NCI-H1048 (cell line): ENCODE results near the gene SWI5.
"Not testable (repeated sequence)": the region's sequence is repeated elsewhere in the genome, so short reads cannot be mapped to it uniquely, and the experiment has no call there.

Experiments
- DNase-seq: peaks from one replicate; lab custom pipeline; 2025; lab: John Stamatoyannopoulos, UW

Gene SWI5

DNA sequence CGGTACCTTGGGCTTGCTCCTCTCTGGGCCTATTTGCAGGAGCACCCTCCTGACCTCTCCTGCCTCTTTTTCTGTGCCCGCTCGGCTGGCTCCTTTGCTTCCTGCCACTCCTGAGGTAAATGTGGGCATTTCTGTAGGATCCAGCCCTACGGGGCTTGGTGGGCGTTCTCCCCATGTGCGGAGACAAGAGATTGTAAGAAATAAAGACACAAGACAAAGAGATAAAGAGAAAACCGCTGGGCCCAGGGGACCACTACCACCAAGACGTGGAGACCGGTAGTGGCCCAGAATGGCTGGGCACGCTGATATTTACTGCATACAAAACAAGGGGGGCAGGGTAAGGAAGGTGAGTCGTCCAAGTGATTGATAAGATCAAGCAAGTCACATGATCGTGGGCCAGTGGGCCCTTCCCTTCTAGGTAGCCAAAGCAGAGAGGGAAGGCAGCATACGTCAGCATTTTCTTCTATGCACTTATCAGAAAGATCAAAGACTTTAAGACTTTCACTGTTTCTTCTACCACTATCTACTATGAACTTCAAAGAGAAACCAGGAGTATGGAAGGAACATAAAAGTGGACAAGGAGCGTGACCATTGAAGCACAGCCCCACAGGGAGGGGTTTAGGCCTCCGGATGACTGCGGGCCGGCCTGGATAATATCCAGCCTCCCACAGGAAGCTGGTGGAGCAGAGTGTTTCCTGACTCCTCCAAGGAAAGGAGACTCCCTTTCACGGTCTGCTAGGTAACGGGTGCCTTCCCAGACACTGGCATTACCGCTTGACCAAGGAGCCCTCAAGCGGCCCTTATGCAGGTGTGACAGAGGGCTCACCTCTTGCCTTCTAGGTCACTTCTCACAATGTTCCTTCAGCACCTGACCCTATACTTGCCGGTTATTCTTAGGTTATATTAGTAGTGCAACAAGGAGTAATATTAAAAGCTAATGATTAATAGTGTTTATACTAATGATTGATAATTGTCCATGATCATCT is 3.3 kb downstream of the SWI5 start:
- not testable (repeated sequence) for DNase-seq

DNA sequence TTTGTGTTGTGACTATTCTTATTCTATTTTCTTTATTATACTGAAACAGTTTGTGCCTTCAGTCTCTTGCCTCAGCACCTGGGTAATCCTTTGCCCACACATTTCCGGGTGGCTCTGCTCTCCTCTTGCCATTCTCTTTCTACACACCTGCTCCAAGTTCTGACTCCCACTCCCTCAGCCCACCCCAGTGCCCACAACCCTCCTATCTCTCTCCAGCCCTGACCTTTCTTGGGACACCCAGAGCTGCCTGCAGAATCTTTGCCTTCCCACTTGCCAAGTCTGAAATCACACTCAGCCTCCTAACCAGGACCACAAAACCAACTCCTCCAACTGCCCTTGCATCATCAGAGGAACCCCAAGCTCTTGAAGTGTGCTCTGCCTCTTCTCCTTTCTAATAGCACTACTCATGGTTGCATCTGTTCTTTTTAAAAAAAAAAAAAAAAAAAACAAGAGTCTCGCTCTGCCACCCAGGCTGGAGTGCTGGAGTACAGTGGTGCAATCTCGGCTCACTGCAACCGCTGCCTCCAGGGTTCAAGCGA is 4.1 kb downstream of the SWI5 start:
- DNase-seq, result no peak

DNA sequence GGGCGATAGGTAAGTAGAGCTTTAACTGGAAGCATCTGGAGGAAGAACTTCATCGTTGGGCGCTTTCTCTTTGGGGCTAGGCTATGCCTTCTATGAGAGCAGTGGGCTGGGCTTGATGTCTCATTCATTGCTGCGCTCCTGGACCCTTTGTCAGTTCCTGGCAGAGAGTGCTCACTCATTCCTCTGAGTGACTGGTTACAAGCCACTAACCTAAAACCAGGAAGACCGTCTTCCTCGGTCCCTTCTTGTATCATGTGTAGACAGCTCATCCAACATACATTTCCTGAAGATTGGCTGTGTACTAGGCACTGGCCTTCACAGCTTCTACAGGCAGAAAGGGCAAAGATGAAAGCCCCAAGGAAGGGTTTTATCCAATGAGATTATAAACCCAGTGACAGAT is 6.4 kb downstream of the SWI5 start:
- DNase-seq, result no peak

DNA sequence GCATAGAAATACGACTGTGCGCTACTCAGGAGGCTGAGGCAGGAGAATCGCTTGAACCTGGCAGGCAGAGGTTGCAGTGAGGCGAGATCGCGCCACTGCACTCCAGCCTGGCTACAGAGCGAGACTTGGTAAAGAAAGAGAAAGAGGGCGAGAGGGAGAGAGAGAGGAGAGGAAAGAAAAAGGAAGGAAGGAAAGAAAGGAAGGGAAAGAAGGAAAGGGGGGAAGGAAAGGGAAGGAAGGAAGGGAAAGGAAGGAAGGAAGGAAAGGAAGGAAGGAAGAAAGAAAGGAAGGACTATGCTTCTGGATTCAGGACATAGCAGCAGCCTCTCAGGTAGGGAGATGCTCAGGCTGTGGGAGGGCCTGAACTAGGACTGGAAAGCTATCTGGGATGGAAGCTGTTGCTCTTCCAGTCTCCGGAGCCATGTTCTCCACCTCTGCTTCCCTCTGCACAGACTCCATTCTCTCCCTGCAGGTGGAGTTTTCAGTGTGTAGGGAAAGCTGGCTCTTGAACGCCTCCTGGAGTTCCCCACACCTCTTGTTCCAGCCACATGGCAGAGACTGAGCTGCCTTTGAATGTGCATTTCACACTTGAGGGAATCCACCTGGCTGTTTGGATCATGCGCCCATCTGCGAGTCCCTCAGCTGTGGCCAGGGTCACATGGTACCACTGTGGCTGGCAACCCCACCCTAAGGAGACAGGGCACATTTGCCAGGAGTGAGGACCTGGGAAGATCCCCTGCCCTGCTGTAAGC is 9.1 kb downstream of the SWI5 start:
- no peak for DNase-seq

DNA sequence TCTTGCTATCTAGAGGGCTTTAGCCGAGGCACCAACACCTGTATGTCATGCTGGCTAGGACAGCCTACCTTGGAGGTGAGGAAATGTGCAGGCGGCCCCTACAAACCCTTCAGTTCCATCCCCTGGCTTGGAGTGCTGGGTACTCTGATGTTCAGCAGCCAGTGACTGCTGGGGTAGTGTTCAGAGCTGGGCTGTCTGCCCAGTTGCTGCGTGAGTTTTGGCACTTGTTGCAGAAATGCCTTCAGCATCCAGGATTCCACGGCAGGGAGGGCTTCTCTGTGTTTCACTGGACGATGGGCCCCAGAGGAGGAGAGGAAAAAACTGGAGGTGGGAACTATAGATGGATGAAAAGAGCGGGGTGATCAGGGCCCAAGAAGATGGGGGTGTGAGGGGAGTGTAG is 10.4 kb downstream of the SWI5 start:
- no peak for DNase-seq

DNA sequence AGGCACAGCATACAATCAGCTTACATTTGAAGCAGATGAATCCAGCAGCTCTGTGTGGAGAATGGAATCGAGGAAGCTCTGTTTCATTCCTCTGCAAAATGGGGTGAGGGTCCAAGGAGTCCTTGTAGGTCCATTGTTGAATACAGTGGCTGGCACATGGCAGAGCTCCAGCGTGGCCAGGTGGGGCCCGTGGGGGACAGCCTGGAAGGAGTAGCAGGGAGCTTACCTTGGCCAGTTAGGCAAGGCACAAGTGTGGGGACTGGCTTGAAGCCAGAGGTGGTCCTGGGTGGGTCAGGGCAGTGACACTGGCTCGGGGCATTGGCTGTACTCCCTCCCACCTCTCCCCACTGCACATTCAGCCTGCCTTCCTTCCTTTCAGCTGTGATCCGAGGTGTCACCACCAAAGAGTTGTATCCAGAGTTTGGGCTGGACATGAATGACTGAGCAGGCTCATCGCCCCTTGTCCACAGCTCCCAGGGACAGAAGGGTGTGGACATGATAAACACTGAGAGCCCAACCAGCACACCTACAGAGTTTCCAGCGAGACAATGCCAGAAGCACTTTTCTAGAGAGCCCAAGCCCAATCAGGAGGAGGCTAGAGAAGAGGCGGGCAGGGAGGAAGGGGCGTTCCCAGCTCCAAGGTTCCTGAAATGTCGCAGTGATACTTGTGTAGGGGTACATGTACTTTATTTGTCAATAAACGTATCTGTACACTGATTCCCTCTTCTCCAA is 12.4 kb downstream of the SWI5 start:
- DNase-seq, result no peak

DNA sequence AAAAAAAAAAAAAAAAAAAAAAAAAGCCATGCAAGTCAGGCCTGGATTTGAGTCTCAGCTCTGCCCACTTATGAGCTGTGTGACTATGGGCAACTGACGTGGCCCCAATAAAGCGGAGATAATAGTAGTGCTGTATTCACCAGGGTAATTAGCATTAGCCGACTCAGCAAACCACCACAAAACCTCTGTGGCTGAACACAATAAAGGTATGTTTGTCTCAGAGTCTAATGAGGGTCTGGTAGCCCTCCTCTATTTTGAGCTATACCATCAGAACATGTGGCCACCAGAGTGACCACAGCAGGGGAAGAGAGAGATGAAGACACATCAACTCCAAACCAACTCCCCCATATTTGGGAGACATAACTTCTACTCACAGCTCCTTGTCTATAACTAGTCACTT is 15.9 kb downstream of the SWI5 start:
- no peak for DNase-seq

DNA sequence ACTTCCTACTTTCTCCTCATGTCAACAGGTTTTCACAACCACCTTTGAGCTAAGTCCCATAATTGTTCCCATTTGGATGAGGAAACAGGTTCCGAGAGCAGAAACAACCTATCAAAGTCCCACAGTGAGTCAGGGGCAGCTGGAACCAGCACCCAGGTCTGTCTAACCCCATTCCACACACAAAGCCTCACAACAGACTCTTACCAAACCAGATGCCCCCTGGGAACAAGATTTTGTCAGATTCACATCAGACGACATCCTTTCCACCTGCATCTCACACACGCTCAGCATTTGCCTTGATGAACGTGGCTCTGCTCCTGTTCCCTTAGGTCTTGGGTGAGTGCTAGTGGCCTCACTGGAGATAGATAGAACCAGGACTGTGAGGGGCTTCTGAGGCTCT is 17.0 kb downstream of the SWI5 start:
- DNase-seq, result no peak

DNA sequence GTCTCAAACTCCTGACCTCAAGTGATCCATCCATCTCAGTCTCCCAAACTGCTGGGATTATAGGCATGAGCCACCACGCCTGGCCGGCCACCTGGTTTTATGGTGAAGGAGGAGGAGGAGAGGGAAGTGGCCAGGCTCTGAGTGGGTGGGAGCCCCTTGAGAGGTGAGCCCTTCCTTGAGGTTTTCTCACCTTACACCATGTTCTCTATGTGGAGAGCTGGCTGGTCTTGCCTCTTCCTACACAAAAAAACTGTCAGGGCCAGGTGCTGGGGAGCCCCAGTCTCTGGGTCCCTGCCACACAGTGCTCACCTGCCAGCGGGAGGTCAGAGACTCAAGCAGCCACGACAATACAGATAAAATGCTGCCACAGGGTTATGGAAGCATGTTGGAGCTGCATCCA is 18.1 kb downstream of the SWI5 start:
- no peak for DNase-seq

DNA sequence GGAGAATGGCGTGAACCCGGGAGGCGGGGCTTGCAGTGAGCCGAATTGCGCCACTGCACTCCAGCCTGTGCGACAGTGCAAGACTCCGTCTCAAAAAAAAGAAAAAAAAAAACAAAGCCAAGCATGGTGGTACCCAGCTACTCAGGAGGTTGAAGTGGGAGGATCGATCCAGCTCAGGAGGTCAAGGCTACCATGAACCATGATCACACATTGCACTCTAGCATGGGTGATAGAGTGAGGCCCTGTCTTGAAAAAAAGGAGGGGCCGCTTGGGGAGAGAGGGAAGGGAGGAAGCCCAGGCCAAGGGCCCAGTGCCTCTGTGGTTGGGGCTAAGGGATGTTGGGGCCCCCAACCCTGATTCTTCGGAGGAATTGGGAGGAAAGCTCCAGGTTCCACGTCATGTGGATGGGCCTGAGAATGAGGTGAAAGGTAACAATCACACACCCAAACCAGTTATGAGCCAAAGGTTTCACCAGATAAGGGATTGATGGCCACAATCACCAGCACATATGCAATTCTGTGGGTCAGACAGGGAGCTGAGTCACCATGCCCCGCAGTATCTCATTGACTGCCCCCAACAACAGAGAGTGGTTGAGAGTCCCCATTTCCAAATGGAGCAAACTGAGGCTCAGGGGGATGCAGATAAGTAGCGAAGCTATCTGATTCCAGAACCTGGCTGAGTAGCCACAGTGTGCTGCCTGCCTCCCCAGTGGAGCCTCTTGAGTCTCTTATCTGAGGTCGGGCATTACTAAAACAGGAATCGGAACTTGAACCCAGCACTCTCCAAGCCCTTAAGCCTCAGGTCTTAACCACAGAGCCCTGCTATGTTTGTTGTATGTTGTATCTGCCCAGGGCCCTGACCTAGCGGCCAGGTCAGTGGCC is 20.5 kb downstream of the SWI5 start:
- DNase-seq, result no peak

DNA sequence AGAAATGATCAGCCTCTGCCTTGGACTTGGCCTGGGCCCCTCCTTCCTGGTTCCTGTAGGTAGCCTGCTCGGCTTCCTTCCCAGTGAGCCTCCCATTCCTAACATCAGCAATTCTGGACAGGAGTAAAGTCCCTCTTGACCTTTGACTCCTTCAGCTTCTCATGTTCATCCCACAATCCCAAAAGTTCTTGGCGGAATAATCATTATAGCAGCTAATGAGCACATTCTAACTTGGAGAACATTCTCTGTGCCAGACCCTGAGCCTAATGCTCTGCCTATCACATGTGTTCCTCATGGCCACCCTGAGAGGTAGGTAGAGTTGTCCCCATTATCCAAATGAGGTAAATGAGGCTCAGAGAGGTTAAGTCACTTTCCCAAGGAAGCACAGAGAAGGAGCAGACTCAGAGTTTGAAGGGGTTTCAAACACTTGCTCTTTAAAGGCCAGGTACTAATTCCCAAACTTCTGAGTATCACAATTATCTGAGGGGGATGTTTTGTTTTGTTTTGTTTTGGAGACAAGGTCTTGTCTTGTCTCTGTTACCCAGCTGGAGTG is 21.2 kb downstream of the SWI5 start:
- no peak for DNase-seq

DNA sequence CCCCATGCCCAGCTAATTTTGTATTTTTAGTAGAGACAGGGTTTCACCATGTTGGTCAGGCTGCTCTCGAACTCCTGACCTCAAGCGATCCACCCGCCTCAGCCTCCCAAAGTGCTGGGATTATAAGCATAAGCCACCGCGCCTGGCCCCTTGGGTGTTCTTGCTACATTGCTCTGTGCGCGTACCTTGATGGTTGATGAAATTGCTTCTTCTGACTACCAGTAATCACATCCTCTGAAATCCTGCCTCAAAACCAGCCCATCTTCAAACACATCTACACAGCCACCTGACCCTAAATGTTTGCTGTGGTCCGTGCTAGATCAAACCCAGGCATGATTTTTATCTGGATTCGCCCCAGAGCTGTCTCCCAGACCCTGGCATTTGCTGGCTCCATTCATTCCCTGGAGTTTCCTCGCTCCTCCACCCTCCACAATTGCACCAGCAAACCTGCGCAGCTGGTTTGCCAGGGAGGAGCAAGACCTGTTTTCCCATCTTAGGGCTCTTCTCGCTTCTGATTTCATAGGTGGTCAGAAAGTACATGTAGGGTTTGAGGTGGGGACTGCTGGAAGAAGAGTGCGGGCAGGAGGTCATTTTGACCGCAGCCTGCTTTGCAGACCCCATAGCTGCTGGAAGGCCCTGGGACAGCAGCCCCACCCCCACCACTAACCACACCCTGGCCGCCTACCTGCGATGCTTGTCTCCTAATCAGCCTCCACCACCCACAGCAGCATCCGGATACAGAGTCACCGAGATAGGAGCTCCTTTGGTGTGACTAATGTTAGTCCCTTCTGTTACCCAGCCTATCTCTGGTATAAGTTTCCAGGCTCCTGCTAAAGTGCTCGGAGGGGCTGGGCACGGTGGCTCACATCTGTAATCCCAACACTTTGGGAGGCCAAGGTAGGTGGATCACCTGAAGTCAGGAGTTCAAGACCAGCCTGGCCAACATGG is 22.7 kb downstream of the SWI5 start:
- no peak for DNase-seq

DNA sequence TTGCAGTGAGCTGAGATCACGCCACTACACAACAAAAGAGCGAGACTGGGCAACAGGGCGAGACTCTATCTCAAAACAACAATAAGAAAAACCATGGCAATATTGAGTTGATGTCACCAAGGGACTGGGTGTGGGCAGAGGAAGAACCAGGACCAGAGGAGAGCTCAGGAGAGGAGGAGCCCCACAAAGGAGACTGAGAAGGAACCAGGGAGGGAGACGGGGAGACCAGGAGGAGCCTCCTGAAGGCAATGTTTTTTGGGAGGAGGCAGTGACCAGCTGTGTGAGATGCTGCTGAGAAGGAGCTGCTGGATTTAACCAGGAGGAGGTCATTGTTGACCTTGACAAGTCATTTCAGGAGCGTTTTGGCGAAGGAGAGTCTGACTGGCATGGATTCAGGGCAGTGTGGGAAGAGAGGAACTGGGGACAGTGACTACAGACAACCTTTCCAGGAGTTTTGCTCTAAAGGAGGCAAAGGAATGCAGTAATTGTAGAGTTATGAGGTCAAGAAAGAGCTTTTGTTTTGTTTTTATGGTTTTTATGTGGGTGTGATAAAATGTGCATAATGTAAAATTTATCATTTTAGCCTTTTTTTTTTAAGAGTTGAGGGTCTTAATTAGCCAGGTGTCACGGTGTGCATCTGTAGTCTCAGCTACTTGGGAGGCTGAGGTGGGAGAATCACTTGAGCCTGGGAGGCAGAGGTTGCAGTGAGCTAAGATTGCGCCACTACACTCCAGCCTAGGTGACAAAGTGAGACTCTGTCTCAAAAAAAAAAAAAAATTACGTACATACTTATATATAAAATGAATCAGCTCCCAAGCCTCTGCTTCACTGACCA is 28.3 kb downstream of the SWI5 start:
- no peak for DNase-seq

DNA sequence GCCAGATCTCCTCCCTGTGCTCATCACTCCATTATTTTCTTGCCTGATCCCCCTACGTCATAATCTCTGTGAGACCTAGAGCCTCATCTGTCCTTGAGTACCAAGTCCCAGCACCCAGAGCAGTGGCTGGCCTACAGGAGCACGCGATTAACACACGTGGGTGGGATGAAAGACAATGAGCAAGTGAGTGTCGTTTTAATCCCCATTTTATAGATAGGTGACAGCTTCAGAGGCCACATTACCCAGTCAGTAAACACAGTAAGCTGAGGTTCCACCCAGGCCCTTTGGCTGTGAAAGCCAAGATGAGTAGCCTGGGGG is 28.9 kb downstream of the SWI5 start:
- no peak for DNase-seq

DNA sequence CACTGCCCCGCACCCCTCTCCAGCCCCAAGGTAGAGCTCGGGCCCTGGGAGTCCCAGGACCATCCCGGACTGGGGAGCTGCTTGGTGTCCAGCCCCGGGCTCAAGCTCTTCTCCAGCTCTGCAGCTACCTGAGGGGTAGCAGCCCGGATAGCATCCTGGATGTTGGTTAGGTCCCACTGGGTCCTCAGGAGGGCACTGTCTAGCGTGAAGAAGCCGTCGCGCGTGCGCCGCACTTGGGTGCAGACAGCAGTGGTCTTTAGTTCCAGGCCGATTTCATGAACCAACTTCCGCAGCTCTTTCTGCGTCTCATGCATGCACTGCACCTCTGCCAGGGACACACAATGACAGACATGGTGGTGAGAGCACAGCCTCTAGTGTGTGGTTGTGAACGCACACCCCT is 33.5 kb downstream of the SWI5 start:
- DNase-seq, result no peak

DNA sequence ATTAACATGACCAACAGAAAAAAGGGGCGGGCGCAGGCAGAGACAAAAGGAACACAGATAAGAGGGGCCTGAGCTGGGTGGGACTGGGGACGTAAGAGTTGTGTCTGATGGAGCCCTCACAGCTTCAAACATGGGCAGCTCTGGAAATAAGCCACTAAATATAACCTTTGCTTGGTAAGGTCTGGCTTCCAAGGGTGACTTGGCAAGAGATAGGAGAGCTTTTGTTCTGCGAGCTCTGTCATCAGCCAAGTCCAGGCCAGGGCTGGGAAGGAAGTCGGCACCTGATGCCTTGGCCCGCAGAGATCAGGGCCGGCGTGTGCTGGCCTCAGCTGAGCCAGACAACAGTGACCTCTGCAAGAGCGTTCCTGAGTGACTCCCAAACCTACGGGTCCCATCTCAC is 34.4 kb downstream of the SWI5 start:
- DNase-seq, result no peak

DNA sequence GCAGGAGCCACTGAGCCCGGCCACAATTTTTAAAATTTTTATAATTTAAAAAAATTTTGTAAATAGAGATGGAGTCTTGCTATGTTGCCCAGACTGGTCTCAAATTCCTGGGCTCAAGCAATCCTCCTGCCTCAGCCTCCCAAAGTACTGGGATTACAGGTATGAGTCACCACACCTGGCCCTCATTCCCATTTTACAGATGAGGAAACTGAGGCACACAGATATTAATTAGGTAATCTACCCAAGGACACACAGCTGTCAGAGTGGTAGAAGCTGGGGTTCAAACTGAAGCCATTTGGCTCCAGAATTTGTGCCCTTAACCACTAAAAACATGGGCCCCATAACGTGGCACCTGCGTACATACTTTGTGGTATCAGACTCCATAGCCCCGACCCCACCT is 38.6 kb downstream of the SWI5 start:
- no peak for DNase-seq

DNA sequence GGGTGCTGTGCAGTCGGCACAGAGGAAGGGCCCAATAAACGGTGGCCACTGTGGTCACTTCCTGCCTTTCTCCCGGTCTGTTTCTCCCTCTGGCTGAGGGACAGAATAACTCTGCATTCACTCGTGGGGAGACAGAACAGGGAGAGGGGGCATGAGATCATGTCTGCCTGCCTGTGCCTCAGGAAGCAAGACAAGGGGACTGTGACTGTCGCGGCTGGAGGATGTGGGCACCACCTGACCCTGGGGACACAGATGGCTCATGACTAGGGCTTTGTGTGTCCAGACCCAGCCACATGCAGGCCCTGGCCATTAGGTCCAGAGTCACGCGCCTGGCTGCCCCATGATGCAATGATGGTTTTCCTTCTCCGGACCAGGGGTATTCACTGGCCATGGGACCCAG is 40.3 kb downstream of the SWI5 start:
- DNase-seq, result no peak

DNA sequence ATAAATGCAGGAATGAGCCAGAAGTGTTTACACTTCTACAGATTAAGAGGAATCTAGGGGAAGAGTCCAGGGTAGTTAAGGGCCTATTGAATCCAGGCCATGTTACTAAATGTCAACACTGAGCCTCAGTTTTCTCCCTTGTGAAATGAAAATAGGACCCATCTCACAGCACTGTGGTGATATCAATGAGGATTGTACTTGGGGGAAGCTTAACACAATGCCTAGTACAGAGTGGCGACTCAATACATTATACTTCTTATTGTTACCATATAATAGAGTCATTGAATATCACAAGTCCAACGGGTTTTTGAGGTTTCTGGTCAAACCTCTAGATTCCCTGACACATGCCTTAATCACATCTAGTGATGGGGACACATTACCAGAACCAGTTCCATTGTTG is 41.6 kb downstream of the SWI5 start:
- no peak for DNase-seq
